CD14-positive monocyte (primary cell): ENCODE measurements around the gene TRIM47. TPM values are rescaled to one million over a fixed set of nuclear protein-coding genes. Genes with fewer than 3 reads are reported as not detected.

Source experiments
- DNase-seq, 3 donors: peaks; one replicate each; pipeline ENCODE4 v3.0.0-alpha.2; 2011 to 2022
- H2AFZ ChIP-seq: 2 replicates; pipeline ENCODE4 v1.6.0; 2012; ENCODE audit warnings: mild to moderate bottlenecking, low read depth, low read length, inconsistent platforms; ENCODE audit not compliant: insufficient read depth, poor library complexity, severe bottlenecking
- H3K27ac ChIP-seq, 2 donors: 1 replicate in 1 of 2; 2 replicates in 1 of 2; pipeline ENCODE4 v1.5.1; 2012 to 2013; ENCODE audit warnings: low read length in 2 of 2, control low read depth in 1 of 2, inconsistent platforms in 1 of 2, low read depth in 1 of 2, mild to moderate bottlenecking in 1 of 2
- H3K27me3 ChIP-seq, 2 donors: one replicate each; pipeline versions ENCODE4 v1.6.0 to v1.6.1; 2011 to 2013; ENCODE audit warnings: low read length in 2 of 2; ENCODE audit not compliant: control insufficient read depth in 2 of 2, insufficient read depth in 2 of 2
- H3K36me3 ChIP-seq, 2 donors: replicated peaks in 1 of 2; 1 replicate in 1 of 2; 2 replicates in 1 of 2; pipeline versions ENCODE4 v1.5.1 to v1.6.1; 2012 to 2013; ENCODE audit warnings: low read length in 2 of 2, control low read depth in 1 of 2, inconsistent platforms in 1 of 2, mild to moderate bottlenecking in 1 of 2; ENCODE audit not compliant: insufficient read depth in 2 of 2, control insufficient read depth in 1 of 2
- H3K4me1 ChIP-seq, 2 donors: 1 replicate in 1 of 2; 2 replicates in 1 of 2; pipeline versions ENCODE4 v1.5.1 to v1.6.1; 2012 to 2013; ENCODE audit warnings: low read length in 2 of 2, control low read depth in 1 of 2, inconsistent platforms in 1 of 2, mild to moderate bottlenecking in 1 of 2, moderate library complexity in 1 of 2; ENCODE audit not compliant: insufficient read depth in 2 of 2, control insufficient read depth in 1 of 2
- H3K4me2 ChIP-seq: replicated peaks from 2 replicates; pipeline ENCODE3; 2012; ENCODE audit warnings: low read length, moderate library complexity, mild to moderate bottlenecking; ENCODE audit not compliant: poor library complexity, severe bottlenecking; ENCODE audit errors: extremely low read depth
- H3K4me3 ChIP-seq, 3 experiments: fragments of 200-600 bp in 1 of 3; sonication (generic) in 1 of 3; replicated peaks in 1 of 3; 1 replicate in 2 of 3; 2 replicates in 1 of 3; pipeline ENCODE4 v1.5.1; 2011 to 2013; ENCODE audit warnings: low read length in 3 of 3, mild to moderate bottlenecking in 3 of 3, control low read depth in 2 of 3, low read depth in 2 of 3, inconsistent platforms in 1 of 3, moderate library complexity in 1 of 3
- H3K79me2 ChIP-seq: 2 replicates; pipeline ENCODE4 v1.6.0; 2012; ENCODE audit warnings: mild to moderate bottlenecking, control low read depth, inconsistent platforms, low read length, moderate library complexity; ENCODE audit not compliant: insufficient read depth
- H3K9ac ChIP-seq: 2 replicates; pipeline ENCODE4 v1.6.0; 2017; ENCODE audit warnings: low read length, mild to moderate bottlenecking; ENCODE audit not compliant: insufficient read depth, poor library complexity, severe bottlenecking
- H3K9me3 ChIP-seq, 2 donors: replicated peaks in 1 of 2; 1 replicate in 1 of 2; 2 replicates in 1 of 2; pipeline versions ENCODE4 v1.5.1 to v1.6.1; 2012 to 2013; ENCODE audit warnings: low read length in 2 of 2, control low read depth in 1 of 2; ENCODE audit not compliant: control insufficient read depth in 1 of 2, insufficient read depth in 1 of 2
- H4K20me1 ChIP-seq: 2 replicates; pipeline ENCODE4 v1.6.0; 2012; ENCODE audit warnings: mild to moderate bottlenecking, low read length, control low read depth, moderate library complexity; ENCODE audit not compliant: insufficient read depth
- H3K27ac Mint-ChIP-seq, 7 donors: one replicate each; pipeline ENCODE4 v1.8.0; 2020; ENCODE audit warnings: mild to moderate bottlenecking in 7 of 7, mixed read lengths in 7 of 7, moderate library complexity in 6 of 7, inconsistent platforms in 2 of 7
- H3K27me3 Mint-ChIP-seq, 3 donors: one replicate each; pipeline ENCODE4 v1.8.0; 2021 to 2022; ENCODE audit warnings: low read depth in 3 of 3, mild to moderate bottlenecking in 3 of 3, mixed read lengths in 3 of 3, moderate library complexity in 3 of 3, inconsistent platforms in 1 of 3
- H3K36me3 Mint-ChIP-seq, 2 donors: one replicate each; pipeline ENCODE4 v1.8.0; 2020; ENCODE audit warnings: mixed read lengths in 2 of 2, inconsistent platforms in 1 of 2, mild to moderate bottlenecking in 1 of 2
- H3K4me1 Mint-ChIP-seq: one replicate; pipeline ENCODE4 v1.8.0; 2020; ENCODE audit warnings: mild to moderate bottlenecking, mixed read lengths
- H3K4me3 Mint-ChIP-seq, 2 donors: one replicate each; pipeline ENCODE4 v1.8.0; 2020; ENCODE audit warnings: mild to moderate bottlenecking in 2 of 2, mixed read lengths in 2 of 2, moderate library complexity in 1 of 2
- H3K9me3 Mint-ChIP-seq, 7 donors: one replicate each; pipeline ENCODE4 v1.8.0; 2020 to 2022; ENCODE audit warnings: mixed read lengths in 7 of 7, mild to moderate bottlenecking in 6 of 7, moderate library complexity in 6 of 7, inconsistent platforms in 2 of 7
- CTCF ChIP-seq: fragments of 200-600 bp; IDR thresholded peaks from one replicate; pipeline ENCODE4 v1.8.0; 2022; ENCODE audit warnings: antibody characterized with exemption, mild to moderate bottlenecking
- WGBS: methylation state at CpG from one replicate; pipeline ENCODE4 v1.1.5; 2013; ENCODE audit warnings: missing lambda C conversion rate; ENCODE audit not compliant: insufficient coverage; 5-methylcytosine and 5-hydroxymethylcytosine counted together
- intact Hi-C, 2 donors: fragments of 100-400 bp; cut with micrococcal nuclease; formaldehyde crosslinking; loops; one replicate each; pipeline versions ENCODE4 v1.15.0 to v1.15.1; 2023
- polyA plus RNA-seq, 3 donors: library from polyadenylated mRNA; depleted of rRNA in 1 of 3; unstranded in 2 of 3; stranded (reverse) in 1 of 3; fragments of 300-500 nt in 2 of 3; fragments of >200 nt in 1 of 3; fragmentation: Illumina TruSeq in 2 of 3; gene quantifications; 1 replicate in 2 of 3; 2 replicates in 1 of 3; pipeline ENCODE4 v1.2.3, GENCODE V29; 2012 to 2021

The TRIM47 gene
- polyA plus RNA-seq, 3 donors = 0.20 TPM; not detected in 2

- under 1% methylated on average over 102 of the region's 102 CpGs for WGBS
- intact Hi-C loops = loop anchor here in 1 of 2 donors (5.0 kb wide), 1 partner anchor 39 kb away; the partner anchor contains the start of gene WBP2
Measured at GRCh38 chr17:75896415-75897159, 18.2 kb upstream of the TRIM47 start, which contains the start of gene TRIM65. TRIM65 (minus strand) TSS chr17:75896951; CDS start chr17:75896937, 14 bp downstream.

More at GRCh38 chr17:75896415-75897159, 18.2 kb upstream of the TRIM47 start, which contains the start of gene TRIM65:
- H2AFZ ChIP-seq = peak within 1 kb of the TSS; percentile 79
- peak within 1 kb of the TSS; percentile 75 for H3K4me2 ChIP-seq
- peaks cover 0 to 5% (median 2%) of the 10 kb centered on the region in 3 donors for H3K27me3 Mint-ChIP-seq
- H3K27ac ChIP-seq = peak within 1 kb of the TSS; percentile 24 to 79
- no peaks in the 10 kb centered on the region for H3K27me3 ChIP-seq
- peaks cover 0 to 2% (median 0%) of the 10 kb centered on the region in 7 donors for H3K9me3 Mint-ChIP-seq
- DNase-seq = peak; percentile 80 to 83 (median 83)
- peak within 1 kb of the TSS; percentile 79 to 95 (median 91) for H3K27ac Mint-ChIP-seq
- peaks cover 17% of the 10 kb centered on the region for H3K79me2 ChIP-seq
- H3K4me1 ChIP-seq = peaks cover 18 to 23% of the 10 kb centered on the region in 2 donors
- peaks cover 22% of the 10 kb centered on the region for H3K4me1 Mint-ChIP-seq
- H3K4me3 ChIP-seq = peak within 1 kb of the TSS; percentile 55 to 82 (median 80)
- peaks cover 36 to 44% of the 10 kb centered on the region in 2 donors for H3K36me3 ChIP-seq
- peak; percentile 46 for TF ChIP-seq CTCF
- peak within 1 kb of the TSS; percentile 80 to 90 for H3K4me3 Mint-ChIP-seq
- no peaks in the 10 kb centered on the region for H3K9me3 ChIP-seq
- H3K9ac ChIP-seq = peak within 1 kb of the TSS; percentile 77
- peaks cover 31 to 53% of the 10 kb centered on the region in 2 donors for H3K36me3 Mint-ChIP-seq
- peaks cover 23% of the 10 kb centered on the region for H4K20me1 ChIP-seq
